Right ventricle myocardium superior (tissue), 1 donor: ENCODE data around the gene TRIM65. TPM values are rescaled to one million over a fixed set of nuclear protein-coding genes. Genes with fewer than 3 reads are reported as not detected.
"Not testable (repeated sequence)": the region's sequence is repeated elsewhere in the genome, so short reads cannot be mapped to it uniquely, and the experiment has no call there.

Experiments
- ATAC-seq: fragments of 200-7000 bp; cut with Tn5 transposase; one replicate; pipeline ENCODE4 v1.9.1; 2020; ENCODE audit warnings: mild to moderate bottlenecking; ENCODE audit not compliant: poor library complexity
- DNase-seq: peaks from one replicate; pipeline ENCODE4 v3.0.0-alpha.2; 2020
- intact Hi-C: fragments of 100-400 bp; cut with DNase I; formaldehyde crosslinking; loops from one replicate; pipeline ENCODE4 v1.11.2; 2022
- total RNA-seq: library from RNA; stranded (reverse); fragmentation: NEBNext Ultra II Directional; extraction: Animal tissue kit (Norgen Biotek cat#: 25700); gene quantifications from one replicate; pipeline ENCODE4 v1.2.1, GENCODE V29; 2021
- donor health status: DM: no; HTN: yes; CAD: no; lungs with severe emphysema.

Gene TRIM65
- total RNA-seq, 1 donor from 2014 or later: 9.1 TPM

GRCh38 chr17:75865404-75866188 lies 31.2 kb downstream of the TRIM65 start:
- ATAC-seq, DNase-seq, intact Hi-C loops: not testable (repeated sequence)

GRCh38 chr17:75864887-75865286 lies 31.9 kb downstream of the TRIM65 start:
- intact Hi-C loops, ATAC-seq, DNase-seq: not testable (repeated sequence)

- peak; percentile 83 for DNase-seq
Measured at GRCh38 chr17:75864448-75864871, 32.3 kb downstream of the TRIM65 start.

GRCh38 chr17:75861927-75862317 lies 34.8 kb downstream of the TRIM65 start:
- intact Hi-C loops: no loop called here
- no peak for DNase-seq
- ATAC-seq: peak; percentile 20

More at GRCh38 chr17:75864448-75864871, 32.3 kb downstream of the TRIM65 start:
- intact Hi-C loops: no loop called here
- ATAC-seq: peak; percentile 83

- ATAC-seq, DNase-seq, intact Hi-C loops: not testable (repeated sequence)
Measured at GRCh38 chr17:75859358-75859757, 37.4 kb downstream of the TRIM65 start.

- no peak for DNase-seq
- ATAC-seq: peak; percentile 63
- intact Hi-C loops: no loop called here
Measured at GRCh38 chr17:75856062-75856756, 40.5 kb downstream of the TRIM65 start.

GRCh38 chr17:75855310-75856061 lies 41.3 kb downstream of the TRIM65 start, which contains the start of gene WBP2:
Gene WBP2, minus strand, starts transcription at chr17:75855335. Its CDS starts 38 bp downstream, at chr17:75855297.
- DNase-seq: peak; percentile 99
- peak; percentile 93 for ATAC-seq
- intact Hi-C loops: no loop called here

- intact Hi-C loops: no loop called here
- ATAC-seq: peak; percentile 12
- no peak for DNase-seq
Measured at GRCh38 chr17:75854881-75855309, 41.9 kb downstream of the TRIM65 start.

GRCh38 chr17:75854101-75854748 lies 42.5 kb downstream of the TRIM65 start:
- DNase-seq: peak; percentile 35
- intact Hi-C loops: no loop called here
- no peak for ATAC-seq

- intact Hi-C loops: no loop called here
- ATAC-seq: no peak
- DNase-seq: no peak
Measured at GRCh38 chr17:75853433-75853832, 43.3 kb downstream of the TRIM65 start.

GRCh38 chr17:75851693-75851991 lies 45.1 kb downstream of the TRIM65 start:
- peak; percentile 32 for DNase-seq
- ATAC-seq, intact Hi-C loops: not testable (repeated sequence)

- DNase-seq (peak; percentile 66), ATAC-seq (peak; percentile 5)
- intact Hi-C loops: no loop called here
Measured at GRCh38 chr17:75850928-75851692, 45.6 kb downstream of the TRIM65 start.

GRCh38 chr17:75849724-75850123 lies 47.0 kb downstream of the TRIM65 start:
- ATAC-seq: no peak

GRCh38 chr17:75849279-75849646 lies 47.5 kb downstream of the TRIM65 start:
- no peak for DNase-seq
- ATAC-seq: no peak
- intact Hi-C loops: no loop called here

More at GRCh38 chr17:75849724-75850123, 47.0 kb downstream of the TRIM65 start:
- DNase-seq: no peak
- intact Hi-C loops: no loop called here

GRCh38 chr17:75848523-75849278 lies 48.0 kb downstream of the TRIM65 start:
- DNase-seq (peak; percentile 88), ATAC-seq (no peak)
- intact Hi-C loops: no loop called here

GRCh38 chr17:75847614-75848522 lies 48.9 kb downstream of the TRIM65 start:
- intact Hi-C loops: no loop called here
- DNase-seq: no peak
- ATAC-seq: no peak
